Keratinocyte (primary cell): Measurements from ENCODE around the gene MORN5. TPM values are rescaled to one million over a fixed set of nuclear protein-coding genes. Genes with fewer than 3 reads are reported as not detected.
A peak's percentile ranks its signal among the peaks of the same experiment; 100 is the strongest.

Experiments
- DNase-seq: peaks from one replicate; pipeline ENCODE4 v3.0.0-alpha.2; 2011; ENCODE audit warnings: low read depth, missing footprints, low spot score
- FAIRE-seq: peaks from 2 replicates; lab custom pipeline; 2011; peaks lifted over from hg19 to GRCh38; lab: Jason Lieb, UNC
- H2AFZ ChIP-seq: 2 replicates; pipeline ENCODE4 v1.6.0; 2012; ENCODE audit warnings: low read length, control low read depth, inconsistent platforms; ENCODE audit not compliant: control insufficient read depth
- H3K27ac ChIP-seq: 2 replicates; pipeline ENCODE4 v1.5.1; 2011; ENCODE audit warnings: low read length; ENCODE audit not compliant: control insufficient read depth, insufficient read depth
- H3K27me3 ChIP-seq: 3 replicates; pipeline ENCODE4 v1.6.0; 2011; ENCODE audit warnings: low read length; ENCODE audit not compliant: control insufficient read depth, insufficient read depth; ENCODE audit errors: extremely low read depth
- H3K36me3 ChIP-seq, 2 experiments: 2 replicates in 1 of 2; 3 replicates in 1 of 2; pipeline ENCODE4 v1.5.1; 2011; ENCODE audit warnings: low read length in 2 of 2, mild to moderate bottlenecking in 1 of 2; ENCODE audit not compliant: control insufficient read depth in 2 of 2, insufficient read depth in 2 of 2; ENCODE audit errors: extremely low read depth in 1 of 2
- H3K4me1 ChIP-seq: 3 replicates; pipeline ENCODE4 v1.5.1; 2011; ENCODE audit warnings: low read length; ENCODE audit not compliant: control insufficient read depth, insufficient read depth; ENCODE audit errors: extremely low read depth
- H3K4me2 ChIP-seq: 3 replicates; pipeline ENCODE4 v1.6.0; 2011; ENCODE audit warnings: low read depth, low read length; ENCODE audit not compliant: control insufficient read depth, insufficient read depth; ENCODE audit errors: extremely low read depth
- H3K4me3 ChIP-seq, 3 experiments: fragments of 200-600 bp in 1 of 3; sonication (generic) in 1 of 3; 2 replicates in 2 of 3; 3 replicates in 1 of 3; pipeline ENCODE4 v1.5.1; 2011 to 2016; ENCODE audit warnings: low read length in 3 of 3, mild to moderate bottlenecking in 3 of 3, control low read depth in 2 of 3, inconsistent platforms in 1 of 3, low read depth in 1 of 3, mixed read lengths in 1 of 3, mixed run types in 1 of 3, moderate library complexity in 1 of 3; ENCODE audit not compliant: control insufficient read depth in 2 of 3, insufficient read depth in 2 of 3; ENCODE audit errors: extremely low read depth in 1 of 3
- H3K79me2 ChIP-seq: 2 replicates; pipeline ENCODE4 v1.6.0; 2012; ENCODE audit warnings: low read length; ENCODE audit not compliant: control insufficient read depth, insufficient read depth
- H3K9ac ChIP-seq: 3 replicates; pipeline ENCODE4 v1.6.0; 2011; ENCODE audit warnings: low read length; ENCODE audit not compliant: control insufficient read depth, insufficient read depth; ENCODE audit errors: extremely low read depth
- H3K9me1 ChIP-seq: 3 replicates; pipeline ENCODE4 v1.6.0; 2011; ENCODE audit warnings: low read length; ENCODE audit not compliant: control insufficient read depth, insufficient read depth; ENCODE audit errors: extremely low read depth
- H3K9me3 ChIP-seq: 2 replicates; pipeline ENCODE4 v1.5.1; 2012; ENCODE audit warnings: low read depth, low read length; ENCODE audit not compliant: control insufficient read depth
- H4K20me1 ChIP-seq: 3 replicates; pipeline ENCODE4 v1.6.0; 2011; ENCODE audit warnings: low read length; ENCODE audit not compliant: control insufficient read depth, insufficient read depth; ENCODE audit errors: extremely low read depth
- EZH2 ChIP-seq: IDR thresholded peaks from one replicate; pipeline ENCODE4 v1.6.1; 2012; ENCODE audit warnings: inconsistent platforms, mild to moderate bottlenecking, low read length, moderate library complexity
- dilution Hi-C: fragments of 300-500 bp; cut with MboI; formaldehyde crosslinking; loops from one replicate; pipeline ENCODE4 v1.7.0; 2020; ENCODE audit warnings: low sequenced_read_pairs; ENCODE audit not compliant: extremely low pct_ligation_motif_present
- polyA plus RNA-seq, 5 experiments: library from polyadenylated mRNA; depleted of rRNA in 3 of 5; stranded (reverse) in 3 of 5; stranded (forward) in 1 of 5; unstranded in 1 of 5; fragments of >200 nt; gene quantifications; 1 replicate in 1 of 5; 2 replicates in 3 of 5; 3 replicates in 1 of 5; pipeline versions ENCODE4 v1.2.1 to v1.2.3, GENCODE V29; 2011 to 2012; ENCODE audit warnings: missing spikeins in 2 of 5, low read depth in 1 of 5, low replicate concordance in 1 of 5
- TF ChIP-seq, protein P1 (sequence below), 3 experiments: IDR thresholded peaks in 1 of 3; conservative IDR thresholded peaks in 1 of 3; optimal IDR thresholded peaks in 1 of 3; 2 replicates in 2 of 3; 3 replicates in 1 of 3; pipeline versions ENCODE3 to v1.5.1; 2011; ENCODE audit warnings: low read length in 3 of 3, mild to moderate bottlenecking in 3 of 3, moderate library complexity in 2 of 3, control low read depth in 1 of 3, inconsistent platforms in 1 of 3; ENCODE audit not compliant: insufficient read depth in 2 of 3; ENCODE audit errors: extremely low read depth in 1 of 3

Gene MORN5
- polyA plus RNA-seq, 1 donor (not counting 4 experiments of a cell fraction or from before 2014, with no cell fraction given): not detected

GRCh38 chr9:122158202-122158601, 1.5 kb upstream of the MORN5 start:
- DNase-seq (no peak), FAIRE-seq (peak; percentile 5)
- Histone ChIP-seq H3K4me3 (peak overlapping the region in 1 of 3 experiments; percentile 22), H3K4me2 (peak overlapping the region; percentile 90), H3K36me3 (peaks cover 0 to 2% of the 10 kb centered on the region in 2 experiments), H3K27me3 (peaks cover under 1% of the 10 kb centered on the region), H3K4me1 (peaks cover 11% of the 10 kb centered on the region), H4K20me1 (peaks cover 2% of the 10 kb centered on the region), H3K79me2 (peaks cover 47% of the 10 kb centered on the region), H3K9ac (no peak overlapping the region), H3K27ac (no peak overlapping the region), H2AFZ (no peak overlapping the region), H3K9me1 (peaks cover 7% of the 10 kb centered on the region), H3K9me3 (no peaks in the 10 kb centered on the region)
- TF ChIP-seq, protein P1, sequence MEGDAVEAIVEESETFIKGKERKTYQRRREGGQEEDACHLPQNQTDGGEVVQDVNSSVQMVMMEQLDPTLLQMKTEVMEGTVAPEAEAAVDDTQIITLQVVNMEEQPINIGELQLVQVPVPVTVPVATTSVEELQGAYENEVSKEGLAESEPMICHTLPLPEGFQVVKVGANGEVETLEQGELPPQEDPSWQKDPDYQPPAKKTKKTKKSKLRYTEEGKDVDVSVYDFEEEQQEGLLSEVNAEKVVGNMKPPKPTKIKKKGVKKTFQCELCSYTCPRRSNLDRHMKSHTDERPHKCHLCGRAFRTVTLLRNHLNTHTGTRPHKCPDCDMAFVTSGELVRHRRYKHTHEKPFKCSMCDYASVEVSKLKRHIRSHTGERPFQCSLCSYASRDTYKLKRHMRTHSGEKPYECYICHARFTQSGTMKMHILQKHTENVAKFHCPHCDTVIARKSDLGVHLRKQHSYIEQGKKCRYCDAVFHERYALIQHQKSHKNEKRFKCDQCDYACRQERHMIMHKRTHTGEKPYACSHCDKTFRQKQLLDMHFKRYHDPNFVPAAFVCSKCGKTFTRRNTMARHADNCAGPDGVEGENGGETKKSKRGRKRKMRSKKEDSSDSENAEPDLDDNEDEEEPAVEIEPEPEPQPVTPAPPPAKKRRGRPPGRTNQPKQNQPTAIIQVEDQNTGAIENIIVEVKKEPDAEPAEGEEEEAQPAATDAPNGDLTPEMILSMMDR (optimal IDR thresholded peaks at IDR 0.05 in 1 of 3, IDR thresholded peaks at IDR 0.05 in 1 of 3, conservative IDR thresholded peaks at IDR 0.05 in 1 of 3; ENCODE audit: extremely low read depth in 1 of 3, insufficient read depth in 2 of 3, low read length in 3 of 3): peak; percentile 55 to 84 (median 71)
- TF ChIP-seq EZH2: no peak
- dilution Hi-C loops: no loop called here

GRCh38 chr9:122159925-122160246, 178 bp downstream of the MORN5 start:
- H3K36me3 ChIP-seq: peaks cover 0 to 2% of the 10 kb centered on the region in 2 experiments
- peaks cover 7% of the 10 kb centered on the region for H3K27me3 ChIP-seq
- peaks cover 11% of the 10 kb centered on the region for H3K4me1 ChIP-seq
- TF ChIP-seq, protein P1 (optimal IDR thresholded peaks at IDR 0.05 in 1 of 3, IDR thresholded peaks at IDR 0.05 in 1 of 3, conservative IDR thresholded peaks at IDR 0.05 in 1 of 3; ENCODE audit: extremely low read depth in 1 of 3, insufficient read depth in 2 of 3, low read length in 3 of 3): no peak
- TF ChIP-seq EZH2: no peak
- FAIRE-seq (no peak), DNase-seq (no peak)
- H3K9me3 ChIP-seq: no peaks in the 10 kb centered on the region
- H3K4me3 ChIP-seq: peak overlapping the region; percentile 79 to 92 (median 85)
- no peak overlapping the region for H3K27ac ChIP-seq
- dilution Hi-C loops: no loop called here
- peak overlapping the region; percentile 64 for H2AFZ ChIP-seq
- peaks cover 2% of the 10 kb centered on the region for H4K20me1 ChIP-seq
- H3K4me2 ChIP-seq: peak overlapping the region; percentile 90
- no peak overlapping the region for H3K9ac ChIP-seq
- H3K79me2 ChIP-seq: peaks cover 35% of the 10 kb centered on the region
- peaks cover 7% of the 10 kb centered on the region for H3K9me1 ChIP-seq
